Uterus (tissue), 4 donors: ENCODE measurements around the gene GLB1L2. TPM values are rescaled to one million over a fixed set of nuclear protein-coding genes. Genes with fewer than 3 reads are reported as not detected.

ENCODE experiments used
- DNase-seq, 2 donors: peaks; one replicate each; pipeline ENCODE4 v3.0.0-alpha.2; 2019 to 2020
- H3K27ac ChIP-seq, 2 donors: fragments of 200-600 bp; sonication (generic); 1 replicate in 1 of 2; 2 replicates in 1 of 2; pipeline ENCODE4 v1.5.1; 2016 to 2018
- H3K27me3 ChIP-seq, 2 donors: fragments of 200-600 bp; sonication (generic); one replicate each; pipeline ENCODE4 v1.5.1; 2018 to 2019; ENCODE audit warnings: control low read depth in 1 of 2
- H3K36me3 ChIP-seq, 2 donors: fragments of 200-600 bp; sonication (generic); one replicate each; pipeline ENCODE4 v1.5.1; 2019; ENCODE audit warnings: control low read depth in 1 of 2
- H3K4me1 ChIP-seq, 2 donors: fragments of 200-600 bp; sonication (generic); one replicate each; pipeline ENCODE4 v1.5.1; 2018 to 2019; ENCODE audit warnings: control low read depth in 1 of 2
- H3K4me3 ChIP-seq, 2 donors: fragments of 200-600 bp; sonication (generic); 1 replicate in 1 of 2; 2 replicates in 1 of 2; pipeline ENCODE4 v1.5.1; 2018 to 2019; ENCODE audit warnings: mild to moderate bottlenecking in 1 of 2
- H3K9me3 ChIP-seq, 2 donors: fragments of 200-600 bp; sonication (generic); one replicate each; pipeline ENCODE4 v1.5.1; 2019; ENCODE audit warnings: control low read depth in 1 of 2
- CTCF ChIP-seq, 4 experiments: fragments of 200-600 bp in 2 of 4; fragments of 450-650 bp in 2 of 4; sonication (generic) in 2 of 4; IDR thresholded peaks; one replicate each; pipeline ENCODE4 v1.5.1; 2016 to 2019; ENCODE audit warnings: antibody characterized with exemption in 4 of 4, mild to moderate bottlenecking in 2 of 4, moderate library complexity in 1 of 4
- POLR2A ChIP-seq, 2 donors: fragments of 450-650 bp; IDR thresholded peaks; one replicate each; pipeline ENCODE4 v1.6.1; 2016; ENCODE audit warnings: antibody characterized with exemption in 2 of 2, mild to moderate bottlenecking in 1 of 2, moderate library complexity in 1 of 2
- intact Hi-C: fragments of 100-400 bp; cut with DNase I; formaldehyde crosslinking; loops from one replicate; pipeline ENCODE4 v1.15.1; 2023; ENCODE audit warnings: low total_unique reads
- total RNA-seq, 4 donors: library from RNA; depleted of rRNA in 3 of 4; stranded (reverse); fragments of >200 nt in 3 of 4; gene quantifications; one replicate each; pipeline versions ENCODE4 v1.1.0 to v1.2.4, GENCODE V29; 2014 to 2023
- donor health status: DM: yes; HTN: yes; CAD: no.

Gene GLB1L2
- total RNA-seq, 4 donors from 2014 or later, result 5.0 to 28.2 (median 16.7) TPM

DNA sequence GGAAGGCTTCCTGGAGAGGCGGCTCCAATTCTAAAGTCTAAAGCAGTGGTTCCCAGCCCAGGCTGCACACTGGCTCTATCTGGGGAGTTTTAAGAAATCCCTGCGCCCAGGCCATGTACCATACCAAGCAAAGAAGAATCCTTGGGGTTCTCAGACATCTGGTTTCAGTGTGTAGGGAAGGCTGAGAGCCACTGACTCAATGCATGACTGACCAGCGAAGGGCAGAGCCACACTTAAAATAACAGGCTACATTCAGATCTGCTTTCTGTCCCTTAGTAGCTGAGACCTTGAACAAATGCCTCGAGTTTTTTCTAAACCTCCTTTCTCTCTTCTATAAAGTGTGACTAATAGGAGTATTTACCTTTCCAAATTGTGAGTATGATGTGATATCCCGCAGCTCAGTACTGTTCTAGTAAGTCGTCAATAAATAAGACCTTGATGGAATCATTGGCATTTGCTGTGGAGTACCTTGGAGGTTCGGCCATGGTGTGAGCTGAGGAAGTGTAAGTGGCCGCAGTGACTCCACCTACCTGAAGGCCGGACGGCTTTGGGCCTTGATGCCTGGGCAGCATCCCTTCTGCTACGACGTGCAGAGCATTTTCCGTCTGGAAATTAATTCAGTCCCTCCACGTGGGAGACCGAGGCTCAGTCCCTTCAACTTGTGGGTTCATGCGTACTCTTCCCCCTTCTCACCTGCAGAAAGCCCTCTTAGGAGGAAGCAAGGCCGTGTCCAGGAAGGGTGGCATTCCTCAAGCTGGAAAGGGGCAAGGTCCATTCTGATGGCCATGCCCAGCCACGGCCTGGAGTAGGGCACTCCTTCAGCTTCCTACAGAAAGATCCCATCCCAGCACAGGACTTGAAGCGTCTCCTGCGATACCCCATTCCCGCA is 25.1 kb downstream of the GLB1L2 start:
- no peaks in the 10 kb centered on the region for H3K9me3 ChIP-seq
- intact Hi-C loops, result no loop called here
- no peaks in the 10 kb centered on the region for H3K4me1 ChIP-seq
- H3K27ac ChIP-seq, result peak overlapping the region; percentile 70 to 92
- no peak for DNase-seq
- H3K27me3 ChIP-seq, result no peaks in the 10 kb centered on the region
- H3K4me3 ChIP-seq, result no peak overlapping the region
- no peaks in the 10 kb centered on the region for H3K36me3 ChIP-seq
- no peak for TF ChIP-seq POLR2A (IDR thresholded peaks at IDR 0.05)
- no peak for TF ChIP-seq CTCF (IDR thresholded peaks at IDR 0.05)

- Histone ChIP-seq H3K27ac (no peak overlapping the region), H3K36me3 (no peaks in the 10 kb centered on the region), H3K9me3 (no peaks in the 10 kb centered on the region), H3K4me3 (no peak overlapping the region), H3K27me3 (no peaks in the 10 kb centered on the region), H3K4me1 (no peaks in the 10 kb centered on the region)
- no peak for DNase-seq
- intact Hi-C loops, result no loop called here
- TF ChIP-seq POLR2A (IDR thresholded peaks at IDR 0.05) (no peak), CTCF (IDR thresholded peaks at IDR 0.05) (no peak)
These were observed 25.7 kb downstream of the GLB1L2 start for GRCh38 chr11:134357545-134357839.

DNA sequence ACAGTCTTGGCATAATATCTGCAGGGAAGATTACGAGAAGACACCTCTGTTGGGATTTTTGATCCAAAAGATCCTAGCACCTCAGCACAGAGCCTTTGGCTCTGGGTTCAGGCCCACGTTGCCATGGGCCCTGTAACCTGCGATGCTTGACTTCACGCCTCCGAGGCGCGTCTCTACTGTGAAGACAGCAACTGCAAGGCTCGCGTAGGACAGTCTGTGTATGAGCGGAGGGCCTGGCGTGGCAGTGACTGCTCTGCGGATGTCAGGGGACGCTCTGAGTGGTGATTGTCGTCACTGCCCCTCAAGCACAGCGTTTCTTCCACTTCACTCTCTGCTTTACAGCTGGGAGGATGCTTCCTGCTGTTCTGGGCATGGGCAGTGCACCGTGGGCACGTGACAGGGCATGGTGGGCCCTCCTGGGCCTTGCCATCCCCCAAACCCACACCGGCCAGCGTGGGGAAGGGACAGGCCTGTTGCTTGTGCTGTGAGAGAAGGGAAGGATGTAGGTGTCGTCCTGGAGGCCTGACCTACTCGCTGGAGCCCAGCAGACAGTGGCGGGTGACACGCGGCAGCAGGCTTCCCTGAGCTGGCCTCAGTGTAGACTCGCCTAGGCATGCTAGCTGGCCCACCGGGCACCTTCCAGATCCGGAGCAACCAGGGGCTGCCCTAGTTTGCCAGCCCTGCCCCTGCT is 26.5 kb downstream of the GLB1L2 start:
- TF ChIP-seq CTCF (IDR thresholded peaks at IDR 0.05), result no peak
- no peak for TF ChIP-seq POLR2A (IDR thresholded peaks at IDR 0.05)
- Histone ChIP-seq H3K36me3 (no peaks in the 10 kb centered on the region), H3K4me3 (no peak overlapping the region), H3K9me3 (no peaks in the 10 kb centered on the region), H3K4me1 (no peaks in the 10 kb centered on the region), H3K27me3 (no peaks in the 10 kb centered on the region), H3K27ac (no peak overlapping the region)
- intact Hi-C loops, result no loop called here
- DNase-seq, result no peak

DNA sequence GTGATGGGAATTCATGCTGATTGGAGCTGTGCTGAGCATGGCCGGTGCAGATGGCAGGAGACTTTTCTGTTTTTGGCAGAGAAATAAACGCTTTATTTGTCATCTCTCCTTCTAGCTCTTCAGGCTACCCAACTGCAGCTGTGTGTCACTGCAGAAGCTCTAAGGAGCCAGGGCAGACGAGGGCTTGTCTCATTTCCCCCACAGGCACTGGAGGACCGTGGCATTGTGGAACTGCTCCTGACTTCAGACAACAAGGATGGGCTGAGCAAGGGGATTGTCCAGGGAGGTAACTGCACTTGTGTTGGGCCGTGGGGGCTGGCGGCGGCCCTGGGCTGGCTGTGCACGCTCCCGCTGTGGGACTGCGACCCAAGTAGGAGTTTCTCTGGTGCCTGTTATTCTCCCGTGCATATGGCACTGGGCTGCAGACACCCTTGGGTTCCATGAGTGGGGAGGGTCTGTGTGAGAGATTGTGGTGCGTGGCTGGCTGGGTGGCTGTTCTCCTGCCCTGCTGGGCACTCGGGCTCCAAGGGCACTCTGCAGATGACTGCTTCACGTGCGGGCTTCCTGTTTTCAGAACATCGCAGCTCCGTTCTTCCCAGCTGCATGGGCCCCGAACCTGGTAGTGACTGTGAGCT is 27.2 kb downstream of the GLB1L2 start:
- H3K27me3 ChIP-seq, result no peaks in the 10 kb centered on the region
- no peak overlapping the region for H3K27ac ChIP-seq
- intact Hi-C loops, result no loop called here
- no peak overlapping the region for H3K4me3 ChIP-seq
- TF ChIP-seq CTCF (IDR thresholded peaks at IDR 0.05) (no peak), POLR2A (IDR thresholded peaks at IDR 0.05) (no peak)
- no peaks in the 10 kb centered on the region for H3K9me3 ChIP-seq
- H3K36me3 ChIP-seq, result no peaks in the 10 kb centered on the region
- no peak for DNase-seq
- H3K4me1 ChIP-seq, result no peaks in the 10 kb centered on the region

DNA sequence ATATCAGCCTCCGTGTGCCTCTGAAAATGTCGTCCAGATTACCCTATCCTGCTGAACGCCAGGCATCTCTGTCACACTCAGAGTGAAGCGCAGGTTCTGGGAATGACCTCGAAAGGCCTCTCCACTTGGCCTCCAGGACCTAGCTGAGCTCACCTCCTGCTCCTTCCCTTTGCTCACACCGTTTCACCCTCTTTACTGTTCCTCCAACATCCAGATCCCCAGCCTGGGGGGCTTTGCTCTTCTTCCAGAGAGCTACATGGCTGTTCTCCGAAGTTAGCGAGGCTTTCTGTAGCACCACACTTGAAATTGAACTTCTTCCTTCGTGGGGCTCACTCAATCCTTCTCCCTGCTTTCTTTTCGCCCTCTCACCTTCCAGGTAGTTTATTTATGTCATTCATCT is 27.9 kb downstream of the GLB1L2 start:
- no peaks in the 10 kb centered on the region for H3K9me3 ChIP-seq
- H3K36me3 ChIP-seq, result no peaks in the 10 kb centered on the region
- intact Hi-C loops, result no loop called here
- H3K27ac ChIP-seq, result no peak overlapping the region
- no peaks in the 10 kb centered on the region for H3K27me3 ChIP-seq
- DNase-seq, result no peak
- H3K4me3 ChIP-seq, result no peak overlapping the region
- no peak for TF ChIP-seq POLR2A (IDR thresholded peaks at IDR 0.05)
- no peak for TF ChIP-seq CTCF (IDR thresholded peaks at IDR 0.05)
- no peaks in the 10 kb centered on the region for H3K4me1 ChIP-seq
